Bronchial epithelial cell (primary cell): ENCODE results near the gene NUP210. TPM values are rescaled to one million over a fixed set of nuclear protein-coding genes. Genes with fewer than 3 reads are reported as not detected.

ENCODE experiments used
- DNase-seq: peaks from one replicate; pipeline ENCODE4 v3.0.0-alpha.2; 2010; ENCODE audit warnings: low read depth
- FAIRE-seq: peaks from 2 replicates; lab custom pipeline; 2011; peaks lifted over from hg19 to GRCh38; lab: Jason Lieb, UNC
- H3K27me3 ChIP-seq: 2 replicates; pipeline ENCODE4 v1.5.1; 2011; ENCODE audit warnings: low read length; ENCODE audit not compliant: control insufficient read depth, insufficient read depth
- H3K36me3 ChIP-seq: 2 replicates; pipeline ENCODE4 v1.5.1; 2011; ENCODE audit warnings: low read length; ENCODE audit not compliant: control insufficient read depth, insufficient read depth
- H3K4me3 ChIP-seq: 2 replicates; pipeline ENCODE4 v1.5.1; 2011; ENCODE audit warnings: mild to moderate bottlenecking, low read depth, low read length, control low read depth
- CTCF ChIP-seq: IDR thresholded peaks from 2 replicates; pipeline ENCODE4 v1.5.1; 2011; ENCODE audit warnings: mild to moderate bottlenecking, moderate library complexity, low read length, control low read depth, inconsistent platforms; ENCODE audit not compliant: insufficient read depth, severe bottlenecking
- total RNA-seq: library from RNA; depleted of rRNA; stranded (reverse); fragments of >200 nt; gene quantifications from 2 replicates; pipeline ENCODE4 v1.2.1, GENCODE V29; 2014

The NUP210 gene
- total RNA-seq, 1 donor from 2014 or later: not detected

GRCh38 chr3:13300546-13301285, 119.4 kb downstream of the NUP210 start:
- TF ChIP-seq CTCF: no peak
- Histone ChIP-seq H3K4me3 (no peak overlapping the region), H3K27me3 (no peaks in the 10 kb centered on the region), H3K36me3 (no peaks in the 10 kb centered on the region)
- DNase-seq (no peak), FAIRE-seq (no peak)

GRCh38 chr3:13299531-13300155, 120.5 kb downstream of the NUP210 start:
- FAIRE-seq (no peak), DNase-seq (no peak)
- Histone ChIP-seq H3K4me3 (no peak overlapping the region), H3K27me3 (no peaks in the 10 kb centered on the region), H3K36me3 (no peaks in the 10 kb centered on the region)
- no peak for TF ChIP-seq CTCF

GRCh38 chr3:13296662-13297061, 123.5 kb downstream of the NUP210 start:
- no peaks in the 10 kb centered on the region for H3K27me3 ChIP-seq
- DNase-seq (no peak), FAIRE-seq (no peak)
- no peak for TF ChIP-seq CTCF
- no peak overlapping the region for H3K4me3 ChIP-seq
- no peaks in the 10 kb centered on the region for H3K36me3 ChIP-seq

GRCh38 chr3:13294442-13295351, 125.4 kb downstream of the NUP210 start:
- no peaks in the 10 kb centered on the region for H3K36me3 ChIP-seq
- no peak for FAIRE-seq

GRCh38 chr3:13292375-13292774, 127.7 kb downstream of the NUP210 start:
- FAIRE-seq: no peak
- no peak overlapping the region for H3K4me3 ChIP-seq
- DNase-seq: no peak
- no peaks in the 10 kb centered on the region for H3K27me3 ChIP-seq
- no peaks in the 10 kb centered on the region for H3K36me3 ChIP-seq
- TF ChIP-seq CTCF: no peak

More at GRCh38 chr3:13294442-13295351, 125.4 kb downstream of the NUP210 start:
- TF ChIP-seq CTCF: no peak
- no peaks in the 10 kb centered on the region for H3K27me3 ChIP-seq
- DNase-seq: no peak
- H3K4me3 ChIP-seq: no peak overlapping the region
